Smooth muscle cell (in vitro differentiated cells): Measurements from ENCODE around the gene JAKMIP2. TPM values are rescaled to one million over a fixed set of nuclear protein-coding genes. Genes with fewer than 3 reads are reported as not detected.

Experiments used
- DNase-seq: peaks from one replicate; lab custom pipeline; 2025; ENCODE audit not compliant: unreplicated experiment; lab: John Stamatoyannopoulos, UW
- H2AFZ ChIP-seq: fragments of 200-600 bp; sonication (generic); 2 replicates; pipeline ENCODE4 v1.6.0; 2016; ENCODE audit warnings: antibody characterized with exemption, low read depth, mild to moderate bottlenecking
- H3F3A ChIP-seq: fragments of 200-600 bp; sonication (generic); 2 replicates; pipeline ENCODE4 v1.6.0; 2017; ENCODE audit warnings: antibody characterized with exemption, low read depth
- H3K27ac ChIP-seq: fragments of 200-600 bp; sonication (generic); 2 replicates; pipeline ENCODE4 v1.5.1; 2016; ENCODE audit warnings: low read depth, mild to moderate bottlenecking
- H3K27me3 ChIP-seq: fragments of 200-600 bp; sonication (generic); 2 replicates; pipeline ENCODE4 v1.6.1; 2016; ENCODE audit warnings: low read depth, mild to moderate bottlenecking
- H3K36me3 ChIP-seq: fragments of 200-600 bp; sonication (generic); 2 replicates; pipeline ENCODE4 v1.5.1; 2016; ENCODE audit warnings: low read depth
- H3K4me1 ChIP-seq: fragments of 200-600 bp; sonication (generic); 2 replicates; pipeline ENCODE4 v1.5.1; 2016; ENCODE audit warnings: low read depth
- H3K4me2 ChIP-seq: fragments of 200-600 bp; sonication (generic); 2 replicates; pipeline ENCODE4 v1.6.0; 2016; ENCODE audit warnings: mild to moderate bottlenecking
- H3K4me3 ChIP-seq: fragments of 200-600 bp; sonication (generic); 2 replicates; pipeline ENCODE4 v1.5.1; 2016; ENCODE audit warnings: mild to moderate bottlenecking
- H3K79me2 ChIP-seq: fragments of 200-600 bp; sonication (generic); 2 replicates; pipeline ENCODE4 v1.6.0; 2016; ENCODE audit warnings: low read depth, mild to moderate bottlenecking
- H3K9ac ChIP-seq: fragments of 200-600 bp; sonication (generic); 2 replicates; pipeline ENCODE4 v1.6.0; 2016; ENCODE audit warnings: low read depth
- H3K9me3 ChIP-seq: fragments of 200-600 bp; sonication (generic); replicated peaks from 2 replicates; pipeline ENCODE4 v1.5.1; 2016; ENCODE audit warnings: low read depth
- H4K20me1 ChIP-seq: fragments of 200-600 bp; sonication (generic); 2 replicates; pipeline ENCODE4 v1.6.0; 2016; ENCODE audit warnings: low read depth
- WGBS: methylation state at CpG from one replicate; pipeline ENCODE4 v1.1.7; 2016; ENCODE audit warnings: low lambda C conversion rate; 5-methylcytosine and 5-hydroxymethylcytosine counted together
- polyA plus RNA-seq: library from polyadenylated mRNA; unstranded; fragments of >200 nt; fragmentation: Nextera tagmentation; extraction: Ambion mirVana; gene quantifications from 2 replicates; pipeline ENCODE4 v1.2.1, GENCODE V29; 2016
- total RNA-seq: library from RNA; depleted of rRNA; stranded (reverse); fragments of >200 nt; gene quantifications from 2 replicates; pipeline ENCODE4 v1.2.3, GENCODE V29; 2014
- TF ChIP-seq, protein P1 (sequence below): fragments of 200-600 bp; sonication (generic); IDR thresholded peaks from 2 replicates; pipeline ENCODE4 v1.5.1; 2017; ENCODE audit warnings: borderline replicate concordance, mild to moderate bottlenecking, antibody characterized with exemption; ENCODE audit not compliant: insufficient read depth, poor library complexity, severe bottlenecking

JAKMIP2 gene
- total and polyA plus RNA-seq, 2 experiments from 2014 or later = 2.9 to 7.6 TPM

- no peak overlapping the region for H3K4me3 ChIP-seq
These were observed 35.5 kb downstream of the JAKMIP2 start for GRCh38 chr5:147746986-147747385.

DNA sequence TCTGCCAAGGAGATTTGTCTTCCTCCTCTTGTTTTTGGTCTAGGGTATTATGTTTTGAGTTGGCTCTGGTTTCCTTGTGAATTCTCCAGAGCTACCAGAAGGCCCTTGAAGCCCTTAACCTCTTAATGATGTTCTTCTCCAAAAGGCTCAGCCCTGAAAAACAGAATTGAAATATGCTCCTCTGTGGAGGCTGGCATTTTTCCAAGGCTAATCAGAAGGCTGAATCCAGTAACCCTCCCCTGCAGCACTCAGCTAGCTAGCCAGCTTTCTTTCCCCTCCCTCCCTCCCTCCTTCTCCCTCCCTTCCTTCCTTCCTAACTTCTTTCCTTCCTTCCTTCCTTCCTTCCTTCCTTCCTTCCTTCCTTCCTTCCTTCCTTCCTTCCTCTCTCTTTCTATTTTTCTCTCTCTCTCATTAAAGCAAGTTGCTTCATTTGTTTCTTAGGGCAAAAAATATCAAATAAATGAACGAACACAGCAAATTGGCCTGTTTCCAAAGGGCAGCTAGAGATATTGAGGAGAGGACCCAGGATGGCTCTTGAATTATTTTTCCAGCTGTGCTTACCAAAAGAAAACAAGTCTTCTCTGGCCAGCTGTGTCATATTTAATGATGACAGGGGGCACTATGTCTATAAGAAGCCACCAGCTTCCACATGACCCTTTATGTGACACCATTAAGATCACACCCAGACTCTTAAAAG, 38.7 kb downstream of the JAKMIP2 start:
- 75% methylated on average over 1 of the region's 1 CpG for WGBS
- Histone ChIP-seq H3K4me2 (no peak overlapping the region), H3K9me3 (no peaks in the 10 kb centered on the region), H3K4me1 (no peaks in the 10 kb centered on the region), H3K27ac (no peak overlapping the region), H3K36me3 (no peaks in the 10 kb centered on the region), H3K4me3 (no peak overlapping the region), H3K79me2 (no peaks in the 10 kb centered on the region), H4K20me1 (no peaks in the 10 kb centered on the region), H2AFZ (no peak overlapping the region), H3K9ac (no peak overlapping the region), H3K27me3 (no peaks in the 10 kb centered on the region), H3F3A (no peaks in the 10 kb centered on the region)
- TF ChIP-seq, protein P1, sequence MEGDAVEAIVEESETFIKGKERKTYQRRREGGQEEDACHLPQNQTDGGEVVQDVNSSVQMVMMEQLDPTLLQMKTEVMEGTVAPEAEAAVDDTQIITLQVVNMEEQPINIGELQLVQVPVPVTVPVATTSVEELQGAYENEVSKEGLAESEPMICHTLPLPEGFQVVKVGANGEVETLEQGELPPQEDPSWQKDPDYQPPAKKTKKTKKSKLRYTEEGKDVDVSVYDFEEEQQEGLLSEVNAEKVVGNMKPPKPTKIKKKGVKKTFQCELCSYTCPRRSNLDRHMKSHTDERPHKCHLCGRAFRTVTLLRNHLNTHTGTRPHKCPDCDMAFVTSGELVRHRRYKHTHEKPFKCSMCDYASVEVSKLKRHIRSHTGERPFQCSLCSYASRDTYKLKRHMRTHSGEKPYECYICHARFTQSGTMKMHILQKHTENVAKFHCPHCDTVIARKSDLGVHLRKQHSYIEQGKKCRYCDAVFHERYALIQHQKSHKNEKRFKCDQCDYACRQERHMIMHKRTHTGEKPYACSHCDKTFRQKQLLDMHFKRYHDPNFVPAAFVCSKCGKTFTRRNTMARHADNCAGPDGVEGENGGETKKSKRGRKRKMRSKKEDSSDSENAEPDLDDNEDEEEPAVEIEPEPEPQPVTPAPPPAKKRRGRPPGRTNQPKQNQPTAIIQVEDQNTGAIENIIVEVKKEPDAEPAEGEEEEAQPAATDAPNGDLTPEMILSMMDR = no peak
- DNase-seq = no peak

More at GRCh38 chr5:147746986-147747385, 35.5 kb downstream of the JAKMIP2 start:
- H3K36me3 ChIP-seq = no peaks in the 10 kb centered on the region
- no peaks in the 10 kb centered on the region for H3K9me3 ChIP-seq
- no peaks in the 10 kb centered on the region for H3K27me3 ChIP-seq
- no peaks in the 10 kb centered on the region for H3F3A ChIP-seq
- DNase-seq = no peak
- no peak overlapping the region for H3K9ac ChIP-seq
- 88% methylated on average over 3 of the region's 3 CpGs for WGBS
- no peak overlapping the region for H3K4me2 ChIP-seq
- H3K27ac ChIP-seq = no peak overlapping the region
- no peaks in the 10 kb centered on the region for H3K79me2 ChIP-seq
- H4K20me1 ChIP-seq = no peaks in the 10 kb centered on the region
- H2AFZ ChIP-seq = no peak overlapping the region
- H3K4me1 ChIP-seq = peaks cover 14% of the 10 kb centered on the region
- TF ChIP-seq, protein P1 = no peak

DNA sequence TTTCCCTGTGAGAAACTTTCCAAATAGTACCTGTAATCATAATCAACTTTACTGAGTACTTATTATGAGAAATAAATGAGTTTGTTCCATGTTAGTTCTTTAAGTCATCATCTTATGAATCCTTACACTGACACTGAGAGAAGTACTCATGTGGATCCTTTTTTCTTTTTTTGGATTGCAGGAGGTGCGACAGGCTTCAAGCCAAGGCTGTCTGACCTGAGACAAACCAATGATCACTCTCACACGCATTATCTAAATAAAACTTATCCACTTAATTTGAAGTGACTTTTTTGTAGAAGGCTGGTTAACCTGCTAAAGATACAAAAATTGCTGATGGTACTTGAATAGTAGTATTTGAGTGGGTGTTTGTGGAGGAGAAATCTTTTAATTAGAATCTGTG, 39.5 kb downstream of the JAKMIP2 start:
- Histone ChIP-seq H3F3A (no peaks in the 10 kb centered on the region), H3K4me2 (no peak overlapping the region), H3K9ac (no peak overlapping the region), H3K4me3 (no peak overlapping the region), H3K4me1 (no peaks in the 10 kb centered on the region), H3K79me2 (no peaks in the 10 kb centered on the region), H3K27me3 (no peaks in the 10 kb centered on the region), H4K20me1 (no peaks in the 10 kb centered on the region), H2AFZ (no peak overlapping the region), H3K36me3 (no peaks in the 10 kb centered on the region), H3K27ac (no peak overlapping the region), H3K9me3 (no peaks in the 10 kb centered on the region)
- TF ChIP-seq, protein P1 = no peak
- no peak for DNase-seq
- WGBS = 94% methylated on average over 2 of the region's 2 CpGs

DNA sequence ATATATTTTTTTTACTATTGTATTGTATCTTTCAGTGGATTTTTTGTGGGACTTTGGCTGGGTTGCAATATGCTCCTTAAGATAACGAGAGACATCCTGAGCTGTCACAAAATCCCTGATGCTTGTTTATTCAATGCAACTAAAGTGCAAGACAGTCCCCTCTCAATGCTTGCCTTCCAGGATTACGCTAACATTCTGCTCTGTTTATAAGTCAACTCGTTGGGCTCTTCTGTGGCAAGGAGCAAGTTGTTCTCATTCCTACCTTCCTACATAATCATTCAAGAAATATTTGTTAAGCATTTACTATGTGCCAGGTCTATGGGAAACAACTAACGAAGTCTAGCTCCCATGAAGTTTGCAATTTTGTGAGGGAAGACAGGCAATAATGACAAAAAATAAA, 40.4 kb downstream of the JAKMIP2 start:
- no peak overlapping the region for H3K4me2 ChIP-seq
- no peaks in the 10 kb centered on the region for H3K4me1 ChIP-seq
- H3K9me3 ChIP-seq = no peaks in the 10 kb centered on the region
- no peaks in the 10 kb centered on the region for H3F3A ChIP-seq
- DNase-seq = no peak
- TF ChIP-seq, protein P1 = no peak
- no peaks in the 10 kb centered on the region for H3K79me2 ChIP-seq
- H3K4me3 ChIP-seq = no peak overlapping the region
- no peak overlapping the region for H3K27ac ChIP-seq
- no peaks in the 10 kb centered on the region for H3K27me3 ChIP-seq
- H3K9ac ChIP-seq = no peak overlapping the region
- whole genome bisulfite sequencing = 73% methylated on average over 4 of the region's 4 CpGs
- no peaks in the 10 kb centered on the region for H3K36me3 ChIP-seq
- H4K20me1 ChIP-seq = no peaks in the 10 kb centered on the region
- no peak overlapping the region for H2AFZ ChIP-seq
